ENCODE measurements around the gene PPP6R3.

- no peak for TF ChIP-seq CTCF (conservative IDR thresholded peaks at IDR 0.05 in 1 of 2, IDR thresholded peaks at IDR 0.05 in 1 of 2; ENCODE audit: extremely low read depth in 1 of 2, insufficient read depth in 1 of 2, low read depth in 1 of 2, low read length in 2 of 2)
- no peak for TF ChIP-seq EZH2 (IDR thresholded peaks at IDR 0.05; ENCODE audit: borderline replicate concordance, low read length)
These were observed 70.7 kb downstream of the PPP6R3 start for GRCh38 chr11:68531129-68531693.
